SKM-1 (cell line): Measurements from ENCODE around the gene PBX3.

ENCODE experiments used
- DNase-seq: peaks from one replicate; lab custom pipeline; 2025; ENCODE audit not compliant: unreplicated experiment; lab: John Stamatoyannopoulos, UW

Gene PBX3

GRCh38 chr9:126016579-126017290 lies 269.6 kb downstream of the PBX3 start:
- no peak for DNase-seq
